ENCODE measurements around the gene INAFM2.

GRCh38 chr15:40352281-40352901 is 28.9 kb downstream of the INAFM2 start:
- TF ChIP-seq CTCF (conservative IDR thresholded peaks at IDR 0.05; ENCODE audit: low read length) (no peak), EZH2phosphoT487 (IDR thresholded peaks at IDR 0.05; ENCODE audit: borderline replicate concordance, low read depth, low read length) (no peak)

All from OCI-LY7 (cell line).